Activated CD4-positive, alpha-beta T cell treated with anti-CD3 and anti-CD28 coated beads, Interleukin-2, Interleukin-6, amounts not matched to agents 100 ng/mL and 50 ng/mL, durations not matched to agents 16 hours and 8 hours (primary cell): ENCODE results near the gene RBM25.

ENCODE experiments used
- DNase-seq: peaks from one replicate; pipeline ENCODE4 v3.0.0-alpha.2; 2020

Gene RBM25

GRCh38 chr14:73172500-73172899 is 114.2 kb downstream of the RBM25 start:
- no peak for DNase-seq

GRCh38 chr14:73173092-73173735 is 114.9 kb downstream of the RBM25 start:
- DNase-seq: peak; percentile 35
